WI38 (cell line): ENCODE results near the gene SHISAL1.

Experiments
- H3K4me3 ChIP-seq: 2 replicates; pipeline ENCODE4 v1.5.1; 2011; ENCODE audit warnings: low read depth, mild to moderate bottlenecking, control low read depth, low read length
- CTCF ChIP-seq: IDR thresholded peaks from 2 replicates; pipeline ENCODE4 v1.5.1; 2012; ENCODE audit warnings: low read depth, mild to moderate bottlenecking, control low read depth, low read length

The SHISAL1 gene

GRCh38 chr22:44209343-44209742, 103.4 kb downstream of the SHISAL1 start:
- TF ChIP-seq CTCF = no peak
- H3K4me3 ChIP-seq = no peak overlapping the region

GRCh38 chr22:44207981-44208317, 104.8 kb downstream of the SHISAL1 start:
- no peak for TF ChIP-seq CTCF
- no peak overlapping the region for H3K4me3 ChIP-seq

GRCh38 chr22:44207173-44207980, 105.4 kb downstream of the SHISAL1 start:
- H3K4me3 ChIP-seq = no peak overlapping the region
- TF ChIP-seq CTCF = no peak

- no peak for TF ChIP-seq CTCF
- H3K4me3 ChIP-seq = no peak overlapping the region
Observed at GRCh38 chr22:44206696-44207095, 106.1 kb downstream of the SHISAL1 start.

GRCh38 chr22:44206330-44206645, 106.5 kb downstream of the SHISAL1 start:
- TF ChIP-seq CTCF = no peak
- H3K4me3 ChIP-seq = no peak overlapping the region

- H3K4me3 ChIP-seq = no peak overlapping the region
- no peak for TF ChIP-seq CTCF
Observed at GRCh38 chr22:44205516-44206329, 107.0 kb downstream of the SHISAL1 start.
